K562 (cell line): ENCODE data around the gene PRPSAP2. TPM values are rescaled to one million over a fixed set of nuclear protein-coding genes. Genes with fewer than 3 reads are reported as not detected.

Experiments
- ATAC-seq: fragments of 200-7000 bp; cut with Tn5 transposase; 3 replicates; pipeline ENCODE4 v1.9.1; 2020; ENCODE audit warnings: moderate library complexity
- BruUV-seq: library from RNA; stranded (reverse); fragments of 400-500 nt; replicated peaks from 2 replicates; lab custom pipeline; 2021; lab: Mats Ljungman, UMichigan
- CTCF ChIA-PET: fragments of 300-600 bp; formaldehyde crosslinking; extraction: SDS; loops from one replicate; lab custom pipeline; 2021; ENCODE audit warnings: low intra/inter-chr PET ratio; lab: Yijun Ruan, JAX
- POLR2A ChIA-PET: fragments of 300-600, 350-650 bp; sonication (Branson Sonifier 250); formaldehyde crosslinking; extraction: SDS; loops from one replicate; lab custom pipeline; 2021; ENCODE audit warnings: antibody characterized with exemption, inconsistent platforms; lab: Yijun Ruan, JAX
- DNase-seq, 4 experiments: peaks; one replicate each; pipeline versions ENCODE4 v3.0.0 to v3.0.0-alpha.2; 2011 to 2018; ENCODE audit warnings: low spot score in 3 of 4, mixed read lengths in 3 of 4; ENCODE audit errors: extremely low read depth in 1 of 4
- FAIRE-seq: peaks from 2 replicates; lab custom pipeline; 2011; peaks lifted over from hg19 to GRCh38; lab: Jason Lieb, UNC
- H2AFZ ChIP-seq: 2 replicates; pipeline ENCODE4 v1.6.0; 2011; ENCODE audit warnings: low read depth, low read length, control low read depth, inconsistent platforms
- H3K27ac ChIP-seq: fragments of 200-600 bp; 3 replicates; pipeline ENCODE4 v1.8.0; 2011; ENCODE audit warnings: low read depth, mild to moderate bottlenecking, control low read depth, inconsistent platforms, low read length, moderate library complexity, mixed read lengths; ENCODE audit errors: extremely low read depth
- H3K27me3 ChIP-seq, 2 experiments: fragments of 300-600 bp in 1 of 2; 2 replicates in 1 of 2; 3 replicates in 1 of 2; pipeline versions ENCODE4 v1.6.0 to v1.8.0; 2011; ENCODE audit warnings: inconsistent platforms in 2 of 2, low read length in 2 of 2, mild to moderate bottlenecking in 1 of 2, mixed read lengths in 1 of 2, moderate library complexity in 1 of 2; ENCODE audit not compliant: control insufficient read depth in 2 of 2, insufficient read depth in 2 of 2
- H3K36me3 ChIP-seq: fragments of 300-600 bp; 3 replicates; pipeline ENCODE4 v1.8.0; 2011; ENCODE audit warnings: mild to moderate bottlenecking, low read length, inconsistent platforms; ENCODE audit not compliant: control insufficient read depth, insufficient read depth
- H3K4me1 ChIP-seq, 2 experiments: fragments of 200-600 bp in 1 of 2; replicated peaks in 1 of 2; 2 replicates in 1 of 2; 3 replicates in 1 of 2; pipeline versions ENCODE4 v1.5.1 to v1.8.0; 2011; ENCODE audit warnings: inconsistent platforms in 2 of 2, low read length in 2 of 2, mild to moderate bottlenecking in 1 of 2, mixed read lengths in 1 of 2, moderate library complexity in 1 of 2; ENCODE audit not compliant: control insufficient read depth in 2 of 2, insufficient read depth in 2 of 2
- H3K4me2 ChIP-seq: 2 replicates; pipeline ENCODE4 v1.6.1; 2011; ENCODE audit warnings: low read length, control low read depth, inconsistent platforms, mixed read lengths; ENCODE audit not compliant: insufficient read depth
- H3K4me3 ChIP-seq: fragments of 200-600 bp; sonication (generic), shearing (Covaris generic); 2 replicates; pipeline ENCODE4 v1.5.1; 2016; ENCODE audit warnings: control low read depth, inconsistent platforms
- H3K79me2 ChIP-seq: fragments of 200-600 bp; 3 replicates; pipeline ENCODE4 v1.8.0; 2011; ENCODE audit warnings: low read length, inconsistent platforms; ENCODE audit not compliant: control insufficient read depth, insufficient read depth
- H3K9ac ChIP-seq, 2 experiments: 2 replicates each; pipeline versions ENCODE4 v1.6.0 to v1.6.1; 2011; ENCODE audit warnings: low read depth in 2 of 2, low read length in 2 of 2, control low read depth in 1 of 2, inconsistent platforms in 1 of 2, mild to moderate bottlenecking in 1 of 2, mixed read lengths in 1 of 2; ENCODE audit not compliant: insufficient read depth in 1 of 2
- H3K9me1 ChIP-seq: one replicate; pipeline ENCODE4 v1.6.0; 2011; ENCODE audit warnings: inconsistent platforms, mild to moderate bottlenecking, low read length, moderate library complexity; ENCODE audit not compliant: control insufficient read depth, insufficient read depth
- H3K9me3 ChIP-seq: replicated peaks from 2 replicates; pipeline ENCODE4 v1.5.1; 2011; ENCODE audit warnings: low read depth, low read length, inconsistent platforms; ENCODE audit not compliant: control insufficient read depth, insufficient read depth
- H4K20me1 ChIP-seq: replicated peaks from 2 replicates; pipeline ENCODE4 v1.6.1; 2011; ENCODE audit warnings: low read length, inconsistent platforms, mixed read lengths; ENCODE audit not compliant: control insufficient read depth, insufficient read depth
- DLX4 ChIP-seq: fragments of 250-450 bp; sonication (Bioruptor Pico); IDR thresholded peaks from 2 replicates; pipeline ENCODE4 v1.6.1; 2021; ENCODE audit warnings: mild to moderate bottlenecking
- ETS1 ChIP-seq: conservative IDR thresholded peaks from 2 replicates; pipeline ENCODE4 v1.6.1; 2011; ENCODE audit warnings: low read depth, mild to moderate bottlenecking, low read length; ENCODE audit not compliant: control insufficient read depth
- FOXJ2 ChIP-seq: fragments of 200-800 bp; sonication (Bioruptor generic); IDR thresholded peaks from 2 replicates; pipeline ENCODE4 v1.6.1; 2016; ENCODE audit warnings: missing genetic modification characterization, missing compliant biosample characterization
- HNRNPH1 ChIP-seq: fragments of 200-400 bp; formaldehyde crosslinking; optimal IDR thresholded peaks from 2 replicates; pipeline ENCODE3; 2017; ENCODE audit warnings: low read depth, mild to moderate bottlenecking, low read length, moderate library complexity
- HNRNPUL1 ChIP-seq: fragments of 200-400 bp; formaldehyde crosslinking; IDR thresholded peaks from 2 replicates; pipeline ENCODE4 v1.6.1; 2017; ENCODE audit warnings: low read length
- NR2F6 ChIP-seq: fragments of 450-650 bp; formaldehyde crosslinking; IDR thresholded peaks from 2 replicates; pipeline ENCODE4 v1.4.0; 2020; ENCODE audit warnings: mild to moderate bottlenecking
- PCBP1 ChIP-seq: fragments of 200-400 bp; formaldehyde crosslinking; IDR thresholded peaks from 2 replicates; pipeline ENCODE4 v1.6.1; 2018; ENCODE audit warnings: mild to moderate bottlenecking, low read depth, low read length; ENCODE audit not compliant: poor library complexity, severe bottlenecking
- POLR2H ChIP-seq: IDR thresholded peaks from 2 replicates; pipeline ENCODE4 v1.6.1; 2016; ENCODE audit warnings: missing genetic modification characterization, low read depth, mild to moderate bottlenecking, control low read depth, missing compliant biosample characterization, moderate library complexity
- TAF9B ChIP-seq: fragments of 450-650 bp; IDR thresholded peaks from 2 replicates; pipeline ENCODE4 v1.6.1; 2018; ENCODE audit warnings: mild to moderate bottlenecking; ENCODE audit not compliant: partially characterized antibody
- TAL1 ChIP-seq: fragments of 450-650 bp; IDR thresholded peaks from 2 replicates; pipeline ENCODE4 v1.6.1; 2016; ENCODE audit warnings: mild to moderate bottlenecking
- ZEB2 ChIP-seq: fragments of 450-650 bp; IDR thresholded peaks from 2 replicates; pipeline ENCODE4 v1.6.1; 2016
- ZFP1 ChIP-seq: fragments of 450-650 bp; formaldehyde crosslinking; IDR thresholded peaks from 2 replicates; pipeline ENCODE4 v1.4.0; 2020; ENCODE audit warnings: mild to moderate bottlenecking, mixed read lengths
- ZNF23 ChIP-seq: fragments of 250-450 bp; sonication (Bioruptor Pico); IDR thresholded peaks from 2 replicates; pipeline ENCODE4 v1.4.0; 2020; ENCODE audit warnings: mild to moderate bottlenecking
- ZNF507 ChIP-seq: conservative IDR thresholded peaks from 2 replicates; pipeline ENCODE4 v1.6.1; 2017; ENCODE audit warnings: missing genetic modification characterization, missing compliant biosample characterization
- ZNF551 ChIP-seq: fragments of 250-450 bp; sonication (Bioruptor Pico); IDR thresholded peaks from 2 replicates; pipeline ENCODE4 v1.5.0; 2021; ENCODE audit warnings: mild to moderate bottlenecking, moderate library complexity
- ZNF707 ChIP-seq: fragments of 250-450 bp; sonication (Bioruptor Pico); conservative IDR thresholded peaks from 2 replicates; pipeline ENCODE4 v1.8.0; 2022; ENCODE audit warnings: inconsistent platforms, mild to moderate bottlenecking, moderate library complexity
- ZNF76 ChIP-seq: fragments of 250-450 bp; sonication (Bioruptor Pico); IDR thresholded peaks from 2 replicates; pipeline ENCODE4 v1.4.0; 2020; ENCODE audit warnings: mild to moderate bottlenecking, moderate library complexity, borderline replicate concordance
- WGBS: fragments of 100-300 bp; shearing (Covaris generic); methylation state at CpG from one replicate; pipeline ENCODE4 v1.1.6; 2016; ENCODE audit warnings: low coverage, mixed read lengths; ENCODE audit not compliant: insufficient coverage; ENCODE audit errors: missing lambda C conversion rate; 5-methylcytosine and 5-hydroxymethylcytosine counted together
- in situ Hi-C: fragments of 300-500 bp; cut with MboI; formaldehyde crosslinking; loops from 4 replicates; pipeline ENCODE4 v1.15.0; 2018; ENCODE audit warnings: inconsistent platforms, mixed read lengths
- intact Hi-C: fragments of 100-400 bp; cut with micrococcal nuclease; formaldehyde crosslinking; loops from 2 replicates; pipeline ENCODE4 v1.14.2; 2022
- polyA plus RNA-seq, 8 experiments: library from polyadenylated mRNA; depleted of rRNA in 4 of 8; stranded (reverse) in 5 of 8; unstranded in 3 of 8; fragments of >200 nt; fragmentation: Nextera tagmentation in 2 of 8; fragmentation: Illumina TruSeq in 1 of 8; extraction: Ambion mirVana in 2 of 8; extraction: Trizol in 1 of 8; gene quantifications; 2 replicates each; pipeline versions ENCODE4 v1.2.1 to v1.2.3, GENCODE V29; 2011 to 2014; ENCODE audit warnings: inconsistent platforms in 1 of 8, missing spikeins in 1 of 8
- total RNA-seq, 7 experiments: library from RNA; depleted of rRNA in 6 of 7; stranded (reverse); fragments of >200 nt in 6 of 7; fragmentation: Illumina TruSeq in 2 of 7; extraction: Trizol in 2 of 7; gene quantifications; 2 replicates each; pipeline versions ENCODE4 v1.2.1 to v1.2.3, GENCODE V29; 2011 to 2021; ENCODE audit warnings: low replicate concordance in 1 of 7
- TF ChIP-seq, protein P1 (sequence below): fragments of 200-800 bp; sonication (Bioruptor generic); IDR thresholded peaks from 2 replicates; pipeline ENCODE4 v1.6.1; 2017; ENCODE audit warnings: missing genetic modification characterization, missing compliant biosample characterization

Gene PRPSAP2
- total and polyA plus RNA-seq, 9 of the 15 experiments (the other 6 are each of a cell fraction or from before 2014, with no cell fraction given), result 15.5 to 56.7 (median 35.7) TPM

GRCh38 chr17:18948476-18949006, 90.6 kb downstream of the PRPSAP2 start (continued):
- TF ChIP-seq TAF9B (no peak), NR2F6 (CRISPR knock-in tag) (no peak), ZFP1 (CRISPR knock-in tag) (no peak)

- ChIA-PET CTCF (no interaction called here), POLR2A (interaction anchor here (1.5 kb wide), 1 partner anchor 18 kb away, joined by 3 read pairs; no protein-coding TSS in a partner anchor)
- H3K27ac ChIP-seq, result no peak overlapping the region
- no peaks in the 10 kb centered on the region for H3K79me2 ChIP-seq
- no peak for FAIRE-seq
- H4K20me1 ChIP-seq, result no peaks in the 10 kb centered on the region
- TF ChIP-seq ZNF551 (CRISPR knock-in tag), result no peak
- TF ChIP-seq HNRNPUL1, result no peak
- TF ChIP-seq ZEB2, result no peak
- no peak for TF ChIP-seq FOXJ2 (tag)
- no peak for TF ChIP-seq HNRNPH1
- TF ChIP-seq ZNF23 (CRISPR knock-in tag), result no peak
- TF ChIP-seq ETS1, result no peak
- no peak for TF ChIP-seq ZNF76 (CRISPR knock-in tag)
- TF ChIP-seq TAL1, result no peak
- no peak for TF ChIP-seq POLR2H (tag)
- no peak for TF ChIP-seq ZNF507
- no peak for TF ChIP-seq ZNF707 (CRISPR knock-in tag)
- no peak for TF ChIP-seq PCBP1
- no peak for TF ChIP-seq DLX4 (CRISPR knock-in tag)
- TF ChIP-seq, protein P1, sequence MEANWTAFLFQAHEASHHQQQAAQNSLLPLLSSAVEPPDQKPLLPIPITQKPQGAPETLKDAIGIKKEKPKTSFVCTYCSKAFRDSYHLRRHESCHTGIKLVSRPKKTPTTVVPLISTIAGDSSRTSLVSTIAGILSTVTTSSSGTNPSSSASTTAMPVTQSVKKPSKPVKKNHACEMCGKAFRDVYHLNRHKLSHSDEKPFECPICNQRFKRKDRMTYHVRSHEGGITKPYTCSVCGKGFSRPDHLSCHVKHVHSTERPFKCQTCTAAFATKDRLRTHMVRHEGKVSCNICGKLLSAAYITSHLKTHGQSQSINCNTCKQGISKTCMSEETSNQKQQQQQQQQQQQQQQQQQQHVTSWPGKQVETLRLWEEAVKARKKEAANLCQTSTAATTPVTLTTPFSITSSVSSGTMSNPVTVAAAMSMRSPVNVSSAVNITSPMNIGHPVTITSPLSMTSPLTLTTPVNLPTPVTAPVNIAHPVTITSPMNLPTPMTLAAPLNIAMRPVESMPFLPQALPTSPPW, result no peak
- TF ChIP-seq, all 486 proteins: peak for 0
- no peak overlapping the region for H2AFZ ChIP-seq
- peaks cover 13 to 43% of the 10 kb centered on the region in 2 experiments; a peak in 4 of 5 replicates for H3K27me3 ChIP-seq
- in situ Hi-C loops, result no loop called here
- H3K36me3 ChIP-seq, result no peaks in the 10 kb centered on the region
- no peaks in the 10 kb centered on the region for H3K9me1 ChIP-seq
- H3K4me1 ChIP-seq, result peaks cover 2 to 12% of the 10 kb centered on the region in 2 experiments; a peak in 3 of 5 replicates
- no TSS peak for BruUV-seq
- no peak overlapping the region; a peak in 1 of 4 replicates for H3K9ac ChIP-seq
- 7% methylated on average over 6 of the region's 6 CpGs for WGBS
- DNase-seq (no peak), ATAC-seq (no peak)
- intact Hi-C loops, result no loop called here
- no peaks in the 10 kb centered on the region for H3K9me3 ChIP-seq
- H3K4me3 ChIP-seq, result no peak overlapping the region
- H3K4me2 ChIP-seq, result no peak overlapping the region
Measured at GRCh38 chr17:18949566-18949965, 91.6 kb downstream of the PRPSAP2 start.
